ENCODE results near the gene OR13C4.

DNA sequence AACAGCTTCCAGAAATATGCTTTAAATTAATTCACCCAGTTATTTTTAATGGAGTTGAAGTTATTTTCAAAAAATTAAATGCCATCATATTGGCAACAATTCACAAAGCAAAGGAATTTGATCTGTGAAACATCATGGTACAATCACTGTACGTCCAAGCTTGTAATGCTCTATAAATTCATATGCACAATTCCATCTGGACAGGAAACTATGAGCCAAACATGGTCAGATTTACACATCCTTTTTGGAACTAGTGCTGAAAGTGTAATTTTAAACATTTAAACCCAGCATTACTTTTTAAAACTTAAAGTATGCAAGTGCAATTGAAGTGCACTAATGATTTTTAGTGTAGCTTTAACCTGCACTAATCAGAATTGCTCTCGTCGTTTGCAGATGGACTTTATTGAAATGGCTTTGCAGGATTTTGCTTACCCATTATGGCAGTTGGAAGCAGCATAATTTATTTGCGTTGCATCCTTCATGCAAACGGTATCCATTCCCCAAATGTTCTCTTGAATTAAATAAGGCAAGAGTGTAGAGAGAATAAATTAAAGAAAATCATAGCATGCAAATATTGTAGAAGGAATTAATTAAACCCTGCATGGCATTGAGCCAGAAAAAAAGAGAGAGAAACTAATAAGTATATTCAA, 44.0 kb downstream of the OR13C4 start:
- TF ChIP-seq, protein P1, sequence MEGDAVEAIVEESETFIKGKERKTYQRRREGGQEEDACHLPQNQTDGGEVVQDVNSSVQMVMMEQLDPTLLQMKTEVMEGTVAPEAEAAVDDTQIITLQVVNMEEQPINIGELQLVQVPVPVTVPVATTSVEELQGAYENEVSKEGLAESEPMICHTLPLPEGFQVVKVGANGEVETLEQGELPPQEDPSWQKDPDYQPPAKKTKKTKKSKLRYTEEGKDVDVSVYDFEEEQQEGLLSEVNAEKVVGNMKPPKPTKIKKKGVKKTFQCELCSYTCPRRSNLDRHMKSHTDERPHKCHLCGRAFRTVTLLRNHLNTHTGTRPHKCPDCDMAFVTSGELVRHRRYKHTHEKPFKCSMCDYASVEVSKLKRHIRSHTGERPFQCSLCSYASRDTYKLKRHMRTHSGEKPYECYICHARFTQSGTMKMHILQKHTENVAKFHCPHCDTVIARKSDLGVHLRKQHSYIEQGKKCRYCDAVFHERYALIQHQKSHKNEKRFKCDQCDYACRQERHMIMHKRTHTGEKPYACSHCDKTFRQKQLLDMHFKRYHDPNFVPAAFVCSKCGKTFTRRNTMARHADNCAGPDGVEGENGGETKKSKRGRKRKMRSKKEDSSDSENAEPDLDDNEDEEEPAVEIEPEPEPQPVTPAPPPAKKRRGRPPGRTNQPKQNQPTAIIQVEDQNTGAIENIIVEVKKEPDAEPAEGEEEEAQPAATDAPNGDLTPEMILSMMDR (conservative IDR thresholded peaks at IDR 0.05; ENCODE audit: low read depth, low read length) = no peak
- no peak for TF ChIP-seq POLR2A (IDR thresholded peaks at IDR 0.05; ENCODE audit: low read depth, low read length)
- no peak for TF ChIP-seq RFX5 (IDR thresholded peaks at IDR 0.05; ENCODE audit: low read depth, low read length)
- TF ChIP-seq BHLHE40 (IDR thresholded peaks at IDR 0.05; ENCODE audit: low read depth, low read length) = no peak
- TF ChIP-seq, protein P2, sequence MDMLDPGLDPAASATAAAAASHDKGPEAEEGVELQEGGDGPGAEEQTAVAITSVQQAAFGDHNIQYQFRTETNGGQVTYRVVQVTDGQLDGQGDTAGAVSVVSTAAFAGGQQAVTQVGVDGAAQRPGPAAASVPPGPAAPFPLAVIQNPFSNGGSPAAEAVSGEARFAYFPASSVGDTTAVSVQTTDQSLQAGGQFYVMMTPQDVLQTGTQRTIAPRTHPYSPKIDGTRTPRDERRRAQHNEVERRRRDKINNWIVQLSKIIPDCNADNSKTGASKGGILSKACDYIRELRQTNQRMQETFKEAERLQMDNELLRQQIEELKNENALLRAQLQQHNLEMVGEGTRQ (IDR thresholded peaks at IDR 0.05; ENCODE audit: low read depth, low read length) = no peak
- TF ChIP-seq, protein P3, sequence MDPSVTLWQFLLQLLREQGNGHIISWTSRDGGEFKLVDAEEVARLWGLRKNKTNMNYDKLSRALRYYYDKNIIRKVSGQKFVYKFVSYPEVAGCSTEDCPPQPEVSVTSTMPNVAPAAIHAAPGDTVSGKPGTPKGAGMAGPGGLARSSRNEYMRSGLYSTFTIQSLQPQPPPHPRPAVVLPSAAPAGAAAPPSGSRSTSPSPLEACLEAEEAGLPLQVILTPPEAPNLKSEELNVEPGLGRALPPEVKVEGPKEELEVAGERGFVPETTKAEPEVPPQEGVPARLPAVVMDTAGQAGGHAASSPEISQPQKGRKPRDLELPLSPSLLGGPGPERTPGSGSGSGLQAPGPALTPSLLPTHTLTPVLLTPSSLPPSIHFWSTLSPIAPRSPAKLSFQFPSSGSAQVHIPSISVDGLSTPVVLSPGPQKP (IDR thresholded peaks at IDR 0.05; ENCODE audit: borderline replicate concordance, low read depth, low read length) = no peak
- TF ChIP-seq CEBPB (IDR thresholded peaks at IDR 0.05; ENCODE audit: low read depth, low read length) = no peak
- TF ChIP-seq RCOR1 (IDR thresholded peaks at IDR 0.05; ENCODE audit: insufficient replicate concordance, low read length) = no peak
- no peak for TF ChIP-seq NFE2L2 (IDR thresholded peaks at IDR 0.05; ENCODE audit: low read depth, low read length)
- no peak for TF ChIP-seq SMC3 (IDR thresholded peaks at IDR 0.05; ENCODE audit: low read depth, low read length)
- no peak for TF ChIP-seq MXI1 (IDR thresholded peaks at IDR 0.05; ENCODE audit: borderline replicate concordance, low read depth, low read length)

All from IMR-90 (cell line).